GM12872 (cell line): ENCODE data around the gene ZFAND3.

Source experiments
- CTCF ChIP-seq: IDR thresholded peaks from 3 replicates; pipeline ENCODE4 v1.5.1; 2011; ENCODE audit warnings: low read depth, mild to moderate bottlenecking, low read length, moderate library complexity; ENCODE audit not compliant: insufficient read depth

Gene ZFAND3

GRCh38 chr6:37910998-37911397 lies 91.5 kb downstream of the ZFAND3 start:
- no peak for TF ChIP-seq CTCF

GRCh38 chr6:37913210-37913609 lies 93.7 kb downstream of the ZFAND3 start:
- no peak for TF ChIP-seq CTCF

- no peak for TF ChIP-seq CTCF
These were observed 95.9 kb downstream of the ZFAND3 start for GRCh38 chr6:37915463-37915862.

- TF ChIP-seq CTCF = no peak
These were observed 96.6 kb downstream of the ZFAND3 start for GRCh38 chr6:37916149-37916548.

- TF ChIP-seq CTCF = no peak
These were observed 97.1 kb downstream of the ZFAND3 start for GRCh38 chr6:37916675-37917074.

- no peak for TF ChIP-seq CTCF
These were observed 98.0 kb downstream of the ZFAND3 start for GRCh38 chr6:37917566-37917965.

GRCh38 chr6:37919417-37920157 lies 100.1 kb downstream of the ZFAND3 start:
- TF ChIP-seq CTCF = no peak
